Dedifferentiated amniotic fluid mesenchymal stem cell (primary cell): ENCODE data around the gene TMEM200B.
"Not testable (repeated sequence)": the region's sequence is repeated elsewhere in the genome, so short reads cannot be mapped to it uniquely, and the experiment has no call there.

Experiments used
- DNase-seq: peaks from one replicate; pipeline ENCODE4 v3.0.0-alpha.2; 2016; ENCODE audit errors: extremely low spot score

The TMEM200B gene

GRCh38 chr1:29134695-29135028 is 11.0 kb upstream of the TMEM200B start:
- DNase-seq = no peak

- no peak for DNase-seq
Observed at GRCh38 chr1:29133861-29134694, 10.4 kb upstream of the TMEM200B start.

- DNase-seq = not testable (repeated sequence)
Observed at GRCh38 chr1:29131056-29131455, 7.4 kb upstream of the TMEM200B start.

- DNase-seq = no peak
Observed at GRCh38 chr1:29129916-29130315, 6.2 kb upstream of the TMEM200B start.

- no peak for DNase-seq
Observed at GRCh38 chr1:29128739-29129138, 5.0 kb upstream of the TMEM200B start.

DNA sequence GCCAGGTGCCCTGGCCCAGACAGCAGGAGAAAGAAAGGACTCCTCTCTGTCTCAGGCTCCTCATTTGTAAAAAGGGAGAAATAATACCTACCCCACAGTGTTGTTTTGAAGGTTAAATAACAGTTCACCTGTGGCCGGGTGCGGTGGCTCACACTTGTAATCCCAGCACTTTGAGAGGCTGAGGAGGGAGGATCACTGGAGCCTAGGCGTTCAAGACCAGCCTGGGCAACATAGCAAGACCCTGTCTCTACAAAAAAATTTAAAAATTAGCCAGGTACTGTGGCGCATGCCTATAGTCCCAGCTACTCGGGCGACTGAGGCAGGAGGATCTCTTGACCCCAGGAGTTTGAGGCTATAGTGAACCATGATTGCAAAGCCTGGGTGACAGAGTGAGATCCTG is 2.5 kb upstream of the TMEM200B start:
- DNase-seq = no peak

DNA sequence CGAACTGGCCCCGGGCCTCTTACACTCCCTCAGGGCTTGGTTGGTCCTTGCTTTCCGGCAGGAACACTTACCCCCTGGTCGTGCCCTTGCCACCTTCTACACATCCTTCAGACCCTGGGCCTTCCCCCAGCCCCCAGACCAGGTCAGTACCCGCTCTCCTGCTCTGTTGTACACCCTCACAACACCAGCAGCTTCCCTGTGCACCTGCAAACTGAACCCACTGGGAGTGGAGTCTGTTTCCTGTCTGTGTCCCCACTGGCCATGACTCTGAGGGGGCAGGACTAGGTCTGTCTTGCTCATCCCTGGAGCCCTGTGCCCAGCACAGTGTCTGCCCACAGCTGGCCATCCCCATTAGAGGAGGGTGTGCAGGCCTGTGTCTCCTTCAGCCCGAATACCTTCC is 2.1 kb upstream of the TMEM200B start:
- DNase-seq = no peak

DNA sequence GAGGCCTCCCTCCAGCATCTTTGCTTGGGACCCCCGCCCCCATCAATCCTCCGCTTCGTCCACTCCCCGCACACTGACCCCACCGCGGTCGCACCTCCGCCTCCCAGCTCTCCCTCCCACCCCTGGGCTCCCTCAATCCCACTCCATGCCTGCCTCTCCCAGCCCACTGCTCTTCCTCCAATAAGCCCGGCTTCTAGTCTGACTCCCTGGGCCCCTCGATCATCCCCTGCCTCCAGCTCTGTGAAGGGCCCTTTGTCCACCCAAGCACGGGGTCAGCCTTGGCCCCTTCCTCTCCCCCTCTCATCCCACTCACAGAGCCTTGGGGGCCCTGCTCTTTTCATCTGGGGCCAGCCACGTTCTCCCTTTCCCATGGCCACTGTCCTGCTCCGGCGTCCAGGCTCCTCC is 1.5 kb upstream of the TMEM200B start:
- DNase-seq = no peak

GRCh38 chr1:29124366-29125236 is 898 bp upstream of the TMEM200B start:
- DNase-seq = peak; percentile 68

DNA sequence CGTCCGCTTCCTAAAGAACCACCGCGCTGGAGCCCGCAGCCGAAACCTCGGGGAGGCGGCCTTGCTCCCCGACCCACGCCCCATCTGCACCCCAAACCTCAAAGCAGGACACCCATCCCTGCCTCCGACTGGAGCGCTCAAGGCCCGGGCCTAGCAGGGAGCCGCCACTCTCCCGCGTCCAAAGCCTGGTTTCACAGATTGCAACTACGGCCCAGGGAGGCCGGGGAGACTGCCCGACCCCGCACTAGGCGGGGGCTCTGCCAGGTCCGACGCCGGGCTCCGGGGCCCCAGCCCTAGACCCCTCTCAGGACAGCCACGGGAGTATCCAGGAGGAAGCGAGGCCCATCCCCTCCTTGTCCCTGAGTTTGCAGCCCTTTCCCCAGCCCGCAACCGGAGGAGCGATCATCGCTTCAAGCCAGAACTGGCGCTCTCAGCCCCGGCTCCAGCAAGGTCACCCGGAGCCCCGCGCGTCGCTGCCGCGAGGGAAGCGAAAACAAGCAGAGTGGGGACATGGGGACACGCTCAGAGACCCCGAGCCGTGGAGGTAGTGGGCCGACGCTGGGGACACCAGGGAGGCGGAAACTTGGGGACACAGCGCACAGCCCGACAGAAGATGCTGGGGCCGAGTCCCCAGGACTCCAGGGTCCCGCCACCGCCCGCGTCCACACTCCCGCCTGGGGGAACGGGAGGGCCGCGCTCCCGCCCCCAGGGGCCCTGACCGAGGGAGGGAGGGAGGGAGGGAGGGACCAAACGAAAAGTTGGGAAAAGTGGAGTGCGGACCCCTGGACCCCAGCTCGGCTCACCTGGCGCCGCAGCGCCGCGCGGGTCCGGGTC is 433 bp downstream of the TMEM200B start:
- peak; percentile 21 for DNase-seq

- DNase-seq = peak; percentile 71
Observed at GRCh38 chr1:29122682-29123052, 1.0 kb downstream of the TMEM200B start.

GRCh38 chr1:29121936-29122681 is 1.6 kb downstream of the TMEM200B start:
- no peak for DNase-seq

GRCh38 chr1:29121516-29121935 is 2.2 kb downstream of the TMEM200B start:
- DNase-seq = no peak

- DNase-seq = no peak
Observed at GRCh38 chr1:29120947-29121485, 2.7 kb downstream of the TMEM200B start.

DNA sequence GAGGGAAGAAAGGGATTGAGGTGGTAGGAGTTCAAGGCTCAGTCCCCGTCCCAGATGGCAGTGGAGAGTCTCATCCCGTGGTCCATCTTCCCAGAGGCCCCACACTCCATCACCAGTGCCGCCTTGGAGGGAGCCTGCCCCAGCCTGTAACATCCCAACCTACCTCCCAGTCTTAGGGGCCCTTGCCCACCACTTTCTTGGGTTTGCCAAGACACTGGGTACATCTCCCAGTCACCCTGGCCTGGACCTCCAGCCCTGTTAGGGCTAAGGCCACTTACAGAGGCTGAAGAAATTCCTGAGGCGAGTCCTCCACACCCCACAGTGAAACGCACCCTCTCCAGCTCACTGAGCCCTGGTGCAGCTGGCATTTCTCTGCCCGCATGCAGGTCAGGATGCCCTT is 3.3 kb downstream of the TMEM200B start:
- DNase-seq = no peak

- DNase-seq = no peak
Observed at GRCh38 chr1:29119121-29119929, 4.4 kb downstream of the TMEM200B start.

DNA sequence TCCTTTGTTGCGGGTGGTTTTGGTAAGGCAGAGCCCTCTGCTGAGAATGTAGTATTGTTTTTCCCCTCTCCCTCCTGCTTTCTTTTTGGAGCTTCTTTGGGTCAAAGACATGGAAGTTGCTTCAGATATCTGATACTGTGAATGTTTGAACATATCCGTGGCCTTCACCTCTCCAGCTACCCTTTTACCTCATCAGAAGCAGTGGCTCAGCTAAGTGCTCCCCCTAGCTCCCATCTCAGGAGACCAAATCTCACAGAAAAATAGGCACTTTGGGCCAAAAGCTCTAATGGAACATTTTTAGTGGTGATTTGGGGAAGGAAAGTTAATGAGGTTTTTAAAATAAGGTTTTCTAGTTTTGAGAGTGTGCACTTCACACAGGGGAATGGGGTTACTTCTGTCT is 6.3 kb downstream of the TMEM200B start:
- DNase-seq = no peak

DNA sequence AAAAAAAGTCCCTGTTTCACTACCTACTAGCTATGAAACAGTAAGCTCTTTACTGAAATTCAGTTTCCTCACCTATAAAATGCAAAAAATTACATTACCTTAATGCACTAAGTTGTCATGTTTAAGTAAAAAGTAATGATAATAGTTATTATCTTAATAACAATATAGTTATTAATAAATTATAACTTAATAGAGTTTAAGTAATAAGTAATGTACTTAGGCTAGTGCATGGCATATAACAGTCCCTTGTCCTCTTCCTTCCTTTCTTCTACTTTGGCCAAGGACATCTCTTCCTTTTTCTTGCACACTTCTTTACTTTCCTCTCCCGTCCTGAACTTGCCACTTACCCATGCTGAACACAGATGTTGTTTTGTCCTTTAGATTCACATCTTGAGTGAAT is 9.0 kb downstream of the TMEM200B start:
- no peak for DNase-seq

DNA sequence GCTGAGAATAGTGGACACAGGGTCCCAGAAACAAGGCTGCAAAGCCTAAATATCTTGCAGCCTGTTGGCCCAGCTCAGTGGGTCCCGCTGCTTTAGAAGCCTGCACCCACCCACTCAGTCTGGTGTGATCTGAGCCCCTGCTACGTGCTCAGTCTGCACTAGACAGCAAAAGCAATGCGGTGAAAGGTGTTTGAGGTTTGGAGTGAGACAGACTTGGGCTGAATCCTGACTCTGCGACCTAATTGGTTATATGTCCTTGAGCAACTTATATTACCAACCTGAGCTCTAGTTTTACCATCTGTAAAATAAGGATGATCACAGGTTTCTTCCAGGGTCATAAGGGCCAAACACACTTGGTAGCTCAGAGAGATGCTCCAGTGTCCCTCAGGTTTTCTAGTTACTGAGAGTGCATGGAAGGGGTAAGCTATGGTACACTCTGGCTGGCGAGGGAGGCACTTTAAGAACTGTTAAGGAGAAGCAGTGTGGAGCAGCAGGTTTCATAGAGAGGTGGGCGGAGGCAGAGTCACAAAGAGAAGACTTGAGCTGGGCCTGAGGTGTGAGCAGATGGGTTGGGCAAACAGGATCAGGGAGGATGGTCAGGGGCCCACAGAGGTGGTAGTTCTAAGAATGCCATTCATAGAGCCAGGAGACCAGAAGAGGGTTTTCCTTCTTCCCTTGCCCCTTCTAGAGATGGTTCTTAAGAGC is 10.1 kb downstream of the TMEM200B start:
- no peak for DNase-seq
